Erythroblast (primary cell): ENCODE results near the gene EEF1E1.

Experiments used
- GATA1 ChIP-seq: IDR thresholded peaks from 2 replicates; pipeline ENCODE4 v1.6.1; 2011; ENCODE audit warnings: low read depth, mild to moderate bottlenecking, control low read depth, low read length, moderate library complexity
- POLR2A ChIP-seq: IDR thresholded peaks from 2 replicates; pipeline ENCODE4 v1.6.1; 2011; ENCODE audit warnings: mild to moderate bottlenecking, low read length

- TF ChIP-seq POLR2A (no peak), GATA1 (no peak)
These were observed 26.6 kb downstream of the EEF1E1 start for GRCh38 chr6:8075704-8076103.
